B cell (primary cell): ENCODE data around the gene FKRP. TPM values are rescaled to one million over a fixed set of nuclear protein-coding genes. Genes with fewer than 3 reads are reported as not detected.

Source experiments
- ATAC-seq: fragments of 200-7000 bp; cut with Tn5 transposase; one replicate; pipeline ENCODE4 v1.10.0; 2021; ENCODE audit warnings: low read depth, mild to moderate bottlenecking, moderate number of reproducible peaks, moderate library complexity
- CTCF ChIA-PET: fragments of 350-600 bp; sonication (Branson Sonifier 250); formaldehyde crosslinking; loops from one replicate; lab custom pipeline; 2021; ENCODE audit warnings: antibody characterized with exemption, inconsistent platforms; lab: Charles Lee
- POLR2A ChIA-PET: fragments of 350-600 bp; sonication (Branson Sonifier 250); formaldehyde crosslinking; loops from one replicate; lab custom pipeline; 2021; ENCODE audit warnings: antibody characterized with exemption; lab: Charles Lee
- DNase-seq: peaks from one replicate; pipeline ENCODE4 v3.0.0; 2013
- H2AFZ ChIP-seq: 2 replicates; pipeline ENCODE4 v1.6.1; 2012; ENCODE audit warnings: mild to moderate bottlenecking, low read depth, low read length; ENCODE audit not compliant: insufficient read depth, poor library complexity, severe bottlenecking
- H3K27ac ChIP-seq, 2 donors: 1 replicate in 1 of 2; 2 replicates in 1 of 2; pipeline ENCODE4 v1.5.1; 2012 to 2013; ENCODE audit warnings: low read length in 2 of 2, mild to moderate bottlenecking in 2 of 2, moderate library complexity in 1 of 2
- H3K27me3 ChIP-seq, 4 experiments: fragments of 200-600 bp in 1 of 4; sonication (generic) in 1 of 4; replicated peaks in 1 of 4; 1 replicate in 2 of 4; 2 replicates in 2 of 4; pipeline versions ENCODE4 v1.6.1 to v1.7.0; 2013 to 2016; ENCODE audit warnings: low read length in 3 of 4, mild to moderate bottlenecking in 2 of 4, mixed read lengths in 1 of 4, moderate library complexity in 1 of 4; ENCODE audit not compliant: insufficient read depth in 4 of 4, control insufficient read depth in 3 of 4; ENCODE audit errors: control extremely low read depth in 1 of 4
- H3K36me3 ChIP-seq, 2 experiments: replicated peaks in 1 of 2; 1 replicate in 1 of 2; 2 replicates in 1 of 2; pipeline versions ENCODE4 v1.6.1 to v1.7.1; 2013; ENCODE audit warnings: low read length in 1 of 2; ENCODE audit not compliant: insufficient read depth in 2 of 2, control insufficient read depth in 1 of 2; ENCODE audit errors: control extremely low read depth in 1 of 2, extremely low read depth in 1 of 2
- H3K4me1 ChIP-seq, 2 donors: fragments of 200-600 bp in 1 of 2; sonication (generic) in 1 of 2; 1 replicate in 1 of 2; 2 replicates in 1 of 2; pipeline versions ENCODE4 v1.5.1 to v1.6.1; 2013 to 2017; ENCODE audit warnings: low read length in 2 of 2; ENCODE audit not compliant: control insufficient read depth in 2 of 2, insufficient read depth in 2 of 2
- H3K4me2 ChIP-seq: replicated peaks from 2 replicates; pipeline ENCODE3; 2012; ENCODE audit warnings: mild to moderate bottlenecking, low read depth, low read length; ENCODE audit not compliant: poor library complexity, severe bottlenecking
- H3K4me3 ChIP-seq, 5 experiments: fragments of 200-600 bp in 1 of 5; sonication (generic) in 1 of 5; 1 replicate in 3 of 5; 2 replicates in 2 of 5; pipeline versions ENCODE4 v1.5.1 to v1.7.0; 2011 to 2016; ENCODE audit warnings: low read length in 4 of 5, mild to moderate bottlenecking in 4 of 5, low read depth in 2 of 5, control low read depth in 1 of 5, moderate library complexity in 1 of 5; ENCODE audit not compliant: insufficient read depth in 1 of 5; ENCODE audit errors: control extremely low read depth in 1 of 5, extremely low read depth in 1 of 5
- H3K79me2 ChIP-seq: fragments of 200-600 bp; sonication (generic); one replicate; pipeline ENCODE4 v1.6.0; 2016; ENCODE audit warnings: low read length; ENCODE audit not compliant: control insufficient read depth, insufficient read depth
- H3K9ac ChIP-seq: fragments of 200-600 bp; sonication (generic); 2 replicates; pipeline ENCODE4 v1.6.1; 2017; ENCODE audit warnings: mild to moderate bottlenecking, low read length, moderate library complexity
- H3K9me3 ChIP-seq, 3 donors: one replicate each; pipeline versions ENCODE4 v1.6.1 to v1.7.1; 2013; ENCODE audit warnings: low read length in 2 of 3; ENCODE audit not compliant: control insufficient read depth in 2 of 3, insufficient read depth in 1 of 3; ENCODE audit errors: control extremely low read depth in 1 of 3
- H4K20me1 ChIP-seq: 2 replicates; pipeline ENCODE4 v1.6.0; 2012; ENCODE audit warnings: mild to moderate bottlenecking, low read length; ENCODE audit not compliant: insufficient read depth, control insufficient read depth, poor library complexity, severe bottlenecking
- H3K27ac Mint-ChIP-seq: one replicate; pipeline ENCODE4 v1.8.0; 2021; ENCODE audit warnings: mixed read lengths
- H3K27me3 Mint-ChIP-seq: one replicate; pipeline ENCODE4 v1.8.0; 2021; ENCODE audit warnings: mixed read lengths
- H3K4me1 Mint-ChIP-seq: one replicate; pipeline ENCODE4 v1.8.0; 2021; ENCODE audit warnings: mixed read lengths
- H3K4me3 Mint-ChIP-seq: one replicate; pipeline ENCODE4 v1.8.0; 2021; ENCODE audit warnings: mixed read lengths
- H3K9me3 Mint-ChIP-seq: one replicate; pipeline ENCODE4 v1.8.0; 2022; ENCODE audit warnings: mixed read lengths; ENCODE audit not compliant: insufficient read depth
- EZH2 ChIP-seq: IDR thresholded peaks from 2 replicates; pipeline ENCODE4 v1.6.1; 2012; ENCODE audit warnings: borderline replicate concordance, low read depth, mild to moderate bottlenecking, moderate library complexity, low read length; ENCODE audit not compliant: insufficient read depth, poor library complexity, severe bottlenecking
- WGBS: methylation state at CpG from one replicate; pipeline ENCODE4 v1.1.5; 2013; ENCODE audit warnings: missing lambda C conversion rate; ENCODE audit not compliant: insufficient coverage; 5-methylcytosine and 5-hydroxymethylcytosine counted together
- intact Hi-C: fragments of 100-400 bp; cut with micrococcal nuclease; formaldehyde crosslinking; loops from one replicate; pipeline ENCODE4 v1.10.0; 2022
- polyA minus RNA-seq: library from RNA; depleted of rRNA, polyadenylated mRNA; stranded (reverse); fragments of >200 nt; gene quantifications from 2 replicates; pipeline ENCODE4 v1.2.3, GENCODE V29; 2012
- polyA plus RNA-seq: library from polyadenylated mRNA; depleted of rRNA; stranded (reverse); fragments of >200 nt; gene quantifications from 2 replicates; pipeline ENCODE4 v1.2.3, GENCODE V29; 2012
- total RNA-seq, 2 donors: library from RNA; stranded (reverse); fragments of 120-200 nt in 1 of 2; gene quantifications; 1 replicate in 1 of 2; 2 replicates in 1 of 2; pipeline versions ENCODE4 v1.2.3 to v1.2.4, GENCODE V29; 2013 to 2022
- TF ChIP-seq, protein P1 (sequence below): fragments of 200-600 bp; IDR thresholded peaks from one replicate; pipeline ENCODE4 v1.8.0; 2022; ENCODE audit warnings: antibody characterized with exemption, mild to moderate bottlenecking

The FKRP gene, protein sequence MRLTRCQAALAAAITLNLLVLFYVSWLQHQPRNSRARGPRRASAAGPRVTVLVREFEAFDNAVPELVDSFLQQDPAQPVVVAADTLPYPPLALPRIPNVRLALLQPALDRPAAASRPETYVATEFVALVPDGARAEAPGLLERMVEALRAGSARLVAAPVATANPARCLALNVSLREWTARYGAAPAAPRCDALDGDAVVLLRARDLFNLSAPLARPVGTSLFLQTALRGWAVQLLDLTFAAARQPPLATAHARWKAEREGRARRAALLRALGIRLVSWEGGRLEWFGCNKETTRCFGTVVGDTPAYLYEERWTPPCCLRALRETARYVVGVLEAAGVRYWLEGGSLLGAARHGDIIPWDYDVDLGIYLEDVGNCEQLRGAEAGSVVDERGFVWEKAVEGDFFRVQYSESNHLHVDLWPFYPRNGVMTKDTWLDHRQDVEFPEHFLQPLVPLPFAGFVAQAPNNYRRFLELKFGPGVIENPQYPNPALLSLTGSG
- total RNA-seq, result 35.7 and 38.8 TPM in 2 replicates
- total RNA-seq (2013), result 11.1 TPM
- 30.2 and 46.3 TPM in 2 replicates for polyA plus RNA-seq
- 20.0 and 23.5 TPM in 2 replicates for polyA minus RNA-seq

DNA sequence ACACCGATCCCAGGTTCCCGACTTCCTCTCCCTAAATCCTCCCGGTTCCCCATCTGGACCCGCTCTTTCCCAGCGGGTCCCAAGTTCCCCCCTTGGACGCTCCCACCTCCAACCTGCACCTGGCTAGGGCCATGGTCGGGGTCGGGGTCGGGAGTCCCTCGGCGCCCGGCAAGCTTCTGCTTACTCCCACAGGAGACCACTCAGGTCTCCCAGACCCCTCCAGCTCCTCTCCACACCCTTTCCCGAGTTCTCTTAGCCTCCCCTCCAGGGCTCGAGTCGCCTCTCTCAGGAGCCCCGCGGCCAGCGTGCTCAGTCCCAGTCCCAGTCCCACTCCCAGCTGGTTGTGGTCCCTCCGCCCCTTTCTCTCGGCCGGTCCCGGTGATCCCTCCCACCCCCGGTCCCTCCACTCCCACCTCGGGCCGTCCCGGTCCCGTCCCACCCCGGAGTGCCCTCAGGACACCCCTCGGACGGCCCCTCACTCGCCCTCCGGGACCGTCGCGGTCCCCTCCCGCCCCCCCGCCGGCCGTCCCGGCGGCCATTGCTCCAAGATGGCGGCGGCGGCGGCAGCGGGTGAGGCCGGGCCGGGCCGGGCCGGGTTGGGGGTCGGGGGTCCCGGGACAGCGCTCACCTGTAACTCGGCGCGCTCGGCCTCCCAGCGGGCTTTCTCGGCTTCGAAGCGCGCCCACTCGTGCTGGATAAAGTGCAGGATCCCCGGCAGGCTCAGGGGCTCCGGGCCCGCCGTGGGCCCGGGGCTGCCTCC, at the start of gene FKRP:
TSS of gene FKRP (plus strand) at position 537 of the 760 bp plus-strand sequence. CDS start 9,394 bp downstream, outside the sequence.
- Mint-ChIP-seq H3K9me3 (no peaks in the 10 kb centered on the region), H3K27me3 (no peaks in the 10 kb centered on the region), H3K4me3 (peak within 1 kb of the TSS; percentile 93), H3K4me1 (peaks cover 56% of the 10 kb centered on the region), H3K27ac (peak within 1 kb of the TSS; percentile 85)
- intact Hi-C loops, result loop anchor here (1.0 to 5.0 kb wide), 4 partner anchors 17 to 145 kb away; partner anchors contain the start of genes CALM3, DACT3 and SLC1A5
- Histone ChIP-seq H3K4me2 (peak within 1 kb of the TSS; percentile 97), H3K27me3 (no peaks in the 10 kb centered on the region), H3K4me3 (peak within 1 kb of the TSS; percentile 51 to 87 (median 84)), H4K20me1 (peaks cover 60% of the 10 kb centered on the region), H3K79me2 (peaks cover 62% of the 10 kb centered on the region), H3K9ac (peak within 1 kb of the TSS; percentile 83), H3K9me3 (no peaks in the 10 kb centered on the region), H2AFZ (peak within 1 kb of the TSS; percentile 94), H3K36me3 (peaks cover 0 to 12% of the 10 kb centered on the region in 2 experiments), H3K27ac (peak within 1 kb of the TSS; percentile 43 to 77), H3K4me1 (peaks cover 15 to 43% of the 10 kb centered on the region in 2 donors)
- ChIA-PET POLR2A (interaction anchor here (0.5 to 0.9 kb wide), 2 partner anchors 11 to 61 kb away, joined by 3 read pairs; no protein-coding TSS in a partner anchor), CTCF (interaction anchor here (0.5 to 1.8 kb wide), 4 partner anchors 8 to 333 kb away, joined by 3 to 13 read pairs (median 3); no protein-coding TSS in a partner anchor)
- DNase-seq (no peak), ATAC-seq (peak; percentile 67)
- TF ChIP-seq, protein P1, sequence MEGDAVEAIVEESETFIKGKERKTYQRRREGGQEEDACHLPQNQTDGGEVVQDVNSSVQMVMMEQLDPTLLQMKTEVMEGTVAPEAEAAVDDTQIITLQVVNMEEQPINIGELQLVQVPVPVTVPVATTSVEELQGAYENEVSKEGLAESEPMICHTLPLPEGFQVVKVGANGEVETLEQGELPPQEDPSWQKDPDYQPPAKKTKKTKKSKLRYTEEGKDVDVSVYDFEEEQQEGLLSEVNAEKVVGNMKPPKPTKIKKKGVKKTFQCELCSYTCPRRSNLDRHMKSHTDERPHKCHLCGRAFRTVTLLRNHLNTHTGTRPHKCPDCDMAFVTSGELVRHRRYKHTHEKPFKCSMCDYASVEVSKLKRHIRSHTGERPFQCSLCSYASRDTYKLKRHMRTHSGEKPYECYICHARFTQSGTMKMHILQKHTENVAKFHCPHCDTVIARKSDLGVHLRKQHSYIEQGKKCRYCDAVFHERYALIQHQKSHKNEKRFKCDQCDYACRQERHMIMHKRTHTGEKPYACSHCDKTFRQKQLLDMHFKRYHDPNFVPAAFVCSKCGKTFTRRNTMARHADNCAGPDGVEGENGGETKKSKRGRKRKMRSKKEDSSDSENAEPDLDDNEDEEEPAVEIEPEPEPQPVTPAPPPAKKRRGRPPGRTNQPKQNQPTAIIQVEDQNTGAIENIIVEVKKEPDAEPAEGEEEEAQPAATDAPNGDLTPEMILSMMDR, result no peak
- no peak for TF ChIP-seq EZH2
- WGBS, result under 1% methylated on average over 67 of the region's 68 CpGs
